GM12873 (cell line): Measurements from ENCODE around the gene HACL1.
A peak's percentile ranks its signal among the peaks of the same experiment; 100 is the strongest.

ENCODE experiments used
- CTCF ChIP-seq: IDR thresholded peaks from 2 replicates; pipeline ENCODE4 v1.5.1; 2012; ENCODE audit warnings: low read depth, mild to moderate bottlenecking, moderate library complexity, low read length, control low read depth; ENCODE audit not compliant: insufficient read depth; ENCODE audit errors: missing control alignments

Gene HACL1

GRCh38 chr3:15633766-15634598, 32.6 kb upstream of the HACL1 start:
- TF ChIP-seq CTCF: no peak

GRCh38 chr3:15633159-15633558, 31.8 kb upstream of the HACL1 start:
- no peak for TF ChIP-seq CTCF

GRCh38 chr3:15632212-15632580, 30.8 kb upstream of the HACL1 start:
- no peak for TF ChIP-seq CTCF

- TF ChIP-seq CTCF: peak; percentile 21
Measured at GRCh38 chr3:15631426-15632211, 30.2 kb upstream of the HACL1 start.

GRCh38 chr3:15630646-15631350, 29.4 kb upstream of the HACL1 start:
- TF ChIP-seq CTCF: no peak

GRCh38 chr3:15629860-15630597, 28.7 kb upstream of the HACL1 start:
- TF ChIP-seq CTCF: peak; percentile 77

GRCh38 chr3:15628967-15629366, 27.6 kb upstream of the HACL1 start:
- TF ChIP-seq CTCF: no peak
